Muscle of leg (tissue), 11 donors: ENCODE measurements around the gene ATP8A2. TPM values are rescaled to one million over a fixed set of nuclear protein-coding genes. Genes with fewer than 3 reads are reported as not detected.
"Not testable (repeated sequence)": the region's sequence is repeated elsewhere in the genome, so short reads cannot be mapped to it uniquely, and the experiment has no call there.

Experiments used
- DNase-seq: peaks from one replicate; pipeline ENCODE4 v3.0.0; 2013
- H3K27ac ChIP-seq: one replicate; pipeline ENCODE4 v1.5.1; 2013; ENCODE audit warnings: mild to moderate bottlenecking, low read length, control low read depth
- H3K27me3 ChIP-seq: one replicate; pipeline ENCODE4 v1.6.1; 2013; ENCODE audit warnings: low read length; ENCODE audit not compliant: control insufficient read depth, insufficient read depth
- H3K36me3 ChIP-seq: one replicate; pipeline ENCODE4 v1.6.1; 2013; ENCODE audit warnings: low read length; ENCODE audit not compliant: control insufficient read depth, insufficient read depth
- H3K4me1 ChIP-seq: one replicate; pipeline ENCODE4 v1.6.1; 2013; ENCODE audit warnings: low read length; ENCODE audit not compliant: control insufficient read depth, insufficient read depth
- H3K4me3 ChIP-seq: one replicate; pipeline ENCODE4 v1.5.1; 2013; ENCODE audit warnings: low read length, control low read depth
- H3K9me3 ChIP-seq: replicated peaks from 2 replicates; pipeline ENCODE4 v1.6.1; 2013; ENCODE audit warnings: low read depth, low read length; ENCODE audit not compliant: control insufficient read depth
- WGBS: methylation state at CpG from one replicate; pipeline ENCODE4 v1.1.5; 2013; ENCODE audit warnings: missing lambda C conversion rate; ENCODE audit not compliant: insufficient coverage; 5-methylcytosine and 5-hydroxymethylcytosine counted together
- polyA plus RNA-seq, 8 donors: library from polyadenylated mRNA; unstranded; fragments of 120-200 nt; gene quantifications; one replicate each; pipeline versions ENCODE4 v1.2.1 to v1.2.3, GENCODE V29; 2013; ENCODE audit warnings: inconsistent platforms in 1 of 8, low replicate concordance in 1 of 8; ENCODE audit not compliant: insufficient read length in 8 of 8, insufficient read depth in 1 of 8
- total RNA-seq: library from RNA; stranded (reverse); fragments of 120-200 nt; gene quantifications from one replicate; pipeline ENCODE4 v1.2.4, GENCODE V29; 2013

Gene ATP8A2
- total and polyA plus RNA-seq, 9 donors: 0.89 to 2.9 (median 1.6) TPM

DNA sequence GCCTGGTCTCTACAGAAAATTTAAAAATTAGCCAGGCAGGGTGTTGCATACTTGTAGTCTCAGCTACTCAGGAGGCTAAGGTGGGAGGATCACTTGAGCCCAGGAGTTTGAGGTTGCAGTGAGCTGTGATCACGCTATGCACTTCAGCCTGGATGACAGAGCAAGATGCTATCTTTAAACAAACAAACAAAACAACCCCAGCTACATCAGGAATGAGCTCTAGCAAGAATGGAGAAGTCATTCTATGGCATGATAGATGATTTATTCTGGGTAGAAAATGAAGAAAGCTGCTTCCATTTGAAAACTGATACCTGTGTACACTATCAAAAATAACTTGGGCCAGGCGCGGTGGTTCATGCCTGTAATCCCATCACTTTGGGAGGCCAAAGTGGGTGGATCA, 695.8 kb downstream of the ATP8A2 start:
- DNase-seq: no peak
- H3K27ac ChIP-seq: no peak overlapping the region
- H3K4me3 ChIP-seq: no peak overlapping the region
- no peaks in the 10 kb centered on the region for H3K27me3 ChIP-seq
- no peaks in the 10 kb centered on the region for H3K4me1 ChIP-seq
- H3K36me3 ChIP-seq: no peaks in the 10 kb centered on the region
- H3K9me3 ChIP-seq: no peaks in the 10 kb centered on the region
- WGBS: no CpG with 5 or more reads among the region's 3 CpGs

DNA sequence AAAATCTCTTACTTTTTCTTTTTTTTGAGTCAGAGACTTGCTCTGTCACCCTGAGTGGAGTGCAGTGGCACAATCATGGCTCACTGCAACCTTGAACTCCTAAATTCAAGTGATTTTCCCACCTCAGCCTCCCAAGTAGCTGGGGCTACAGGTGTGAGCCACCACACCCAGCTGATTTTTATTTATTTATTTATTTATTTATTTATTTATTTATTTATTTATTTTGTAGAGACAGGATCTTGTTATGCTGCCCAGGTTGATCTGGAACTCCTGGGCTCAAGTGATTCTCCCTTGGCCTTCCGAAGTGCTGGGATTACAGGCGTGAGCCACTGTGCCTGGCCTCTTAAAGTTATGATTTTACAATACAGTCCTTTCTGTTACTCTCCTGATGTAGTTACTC, 696.6 kb downstream of the ATP8A2 start:
- no CpG with 5 or more reads among the region's 2 CpGs for WGBS
- not testable (repeated sequence) for H3K27me3 ChIP-seq, H3K27ac ChIP-seq, H3K4me3 ChIP-seq, H3K9me3 ChIP-seq, H3K36me3 ChIP-seq, H3K4me1 ChIP-seq, DNase-seq

DNA sequence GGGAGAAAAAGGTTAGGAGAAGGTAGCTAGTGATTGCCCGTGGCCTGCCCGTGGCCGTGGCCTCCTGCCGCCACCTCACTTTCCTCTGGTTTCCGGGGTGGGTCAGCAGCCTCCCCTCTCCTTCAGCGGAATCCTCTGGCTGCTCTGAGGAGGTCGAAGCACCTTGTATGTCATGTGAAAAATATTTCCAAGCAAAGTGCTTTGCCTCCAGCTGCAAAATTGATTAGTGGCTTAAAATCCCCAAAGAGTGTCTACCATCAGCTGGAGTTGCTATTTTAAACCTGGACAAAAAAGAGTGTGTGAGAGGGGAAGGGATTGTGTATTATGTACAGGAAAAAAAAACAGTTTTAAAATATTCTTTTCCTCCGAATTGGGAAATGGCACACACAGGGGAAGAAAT, 697.9 kb downstream of the ATP8A2 start:
- H3K27me3 ChIP-seq, H3K27ac ChIP-seq, H3K36me3 ChIP-seq, H3K4me3 ChIP-seq, H3K4me1 ChIP-seq, H3K9me3 ChIP-seq: not testable (repeated sequence)
- WGBS: 9% methylated on average over 5 of the region's 8 CpGs
- DNase-seq: peak; percentile 76

- no peak overlapping the region for H3K27ac ChIP-seq
- no peaks in the 10 kb centered on the region for H3K36me3 ChIP-seq
- peaks cover 5% of the 10 kb centered on the region for H3K4me1 ChIP-seq
- peaks cover 4% of the 10 kb centered on the region for H3K27me3 ChIP-seq
- 24% methylated on average over 2 of the region's 2 CpGs for WGBS
- peak; percentile 80 for DNase-seq
- H3K4me3 ChIP-seq: no peak overlapping the region
- no peaks in the 10 kb centered on the region for H3K9me3 ChIP-seq
These were observed 699.9 kb downstream of the ATP8A2 start for GRCh38 chr13:26071691-26072090.

DNA sequence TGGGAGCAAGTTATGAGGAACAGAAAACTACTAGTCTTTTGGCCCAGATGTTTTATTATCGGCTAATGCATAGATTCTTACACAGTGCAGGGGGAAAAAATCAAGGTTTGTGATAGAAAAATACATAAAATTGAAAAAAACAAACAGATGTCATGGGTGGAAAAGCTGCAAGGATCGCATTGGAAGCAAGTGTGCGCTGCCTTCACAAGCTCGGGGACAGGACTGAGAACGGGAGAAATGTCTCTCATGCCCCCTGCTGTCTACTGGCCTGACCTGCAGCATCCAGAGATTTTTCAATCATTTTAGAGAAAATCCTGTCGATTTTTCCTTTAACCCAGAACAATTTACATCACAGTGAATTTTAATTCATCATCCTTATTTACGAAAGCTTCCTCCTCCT, 700.6 kb downstream of the ATP8A2 start:
- H3K36me3 ChIP-seq, DNase-seq, H3K4me1 ChIP-seq, H3K27me3 ChIP-seq, H3K27ac ChIP-seq, H3K4me3 ChIP-seq, H3K9me3 ChIP-seq: not testable (repeated sequence)
- WGBS: no CpG with 5 or more reads among the region's 7 CpGs

DNA sequence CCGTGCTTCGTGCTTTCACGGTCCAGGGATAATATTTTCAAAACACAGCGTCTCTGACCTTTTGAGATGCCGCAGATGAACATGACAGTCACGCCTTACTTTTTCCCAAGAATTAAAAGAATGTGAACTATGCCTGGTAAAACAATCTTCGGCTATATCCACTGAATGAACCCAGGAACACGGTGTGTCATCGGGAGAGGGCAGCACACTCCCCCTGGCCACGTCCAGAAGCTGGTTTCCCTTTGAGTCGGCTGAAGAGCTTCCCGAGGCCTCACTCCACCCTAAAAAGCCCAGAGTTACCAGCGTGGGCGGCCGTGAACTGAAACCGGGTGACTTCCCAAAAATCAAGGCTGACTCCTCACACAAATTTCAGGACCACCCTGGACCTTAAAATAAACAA, 702.9 kb downstream of the ATP8A2 start:
- Histone ChIP-seq H3K27ac (no peak overlapping the region), H3K27me3 (peaks cover 4% of the 10 kb centered on the region), H3K36me3 (no peaks in the 10 kb centered on the region), H3K9me3 (no peaks in the 10 kb centered on the region), H3K4me3 (no peak overlapping the region), H3K4me1 (peaks cover 5% of the 10 kb centered on the region)
- WGBS: 37% methylated on average over 11 of the region's 16 CpGs
- no peak for DNase-seq

Other genes with a start within 250 kb of the ATP8A2 start
- gene AMER2, start 199.7 kb upstream of the ATP8A2 start, total RNA-seq: 0.04 TPM
- under 1 TPM; 0.03 to 0.13 (median 0.06) TPM for gene AMER2, start 199.7 kb upstream of the ATP8A2 start, polyA plus RNA-seq
- gene MTMR6, start 84.5 kb upstream of the ATP8A2 start, total RNA-seq: 10.1 TPM
- gene MTMR6, start 84.5 kb upstream of the ATP8A2 start, polyA plus RNA-seq: 10 to 100 TPM in 7 of 8 donors, 1 to 10 TPM in 1; 9.2 to 13.3 (median 11.4) TPM
- gene NUP58, start 70.3 kb upstream of the ATP8A2 start, total RNA-seq: 45.0 TPM
- 10 to 100 TPM; 30.8 to 44.9 (median 33.9) TPM for gene NUP58, start 70.3 kb upstream of the ATP8A2 start, polyA plus RNA-seq